ENCODE measurements around the gene ZNF780B.
"Not testable (repeated sequence)": the region's sequence is repeated elsewhere in the genome, so short reads cannot be mapped to it uniquely, and the experiment has no call there.

The ZNF780B gene

DNA sequence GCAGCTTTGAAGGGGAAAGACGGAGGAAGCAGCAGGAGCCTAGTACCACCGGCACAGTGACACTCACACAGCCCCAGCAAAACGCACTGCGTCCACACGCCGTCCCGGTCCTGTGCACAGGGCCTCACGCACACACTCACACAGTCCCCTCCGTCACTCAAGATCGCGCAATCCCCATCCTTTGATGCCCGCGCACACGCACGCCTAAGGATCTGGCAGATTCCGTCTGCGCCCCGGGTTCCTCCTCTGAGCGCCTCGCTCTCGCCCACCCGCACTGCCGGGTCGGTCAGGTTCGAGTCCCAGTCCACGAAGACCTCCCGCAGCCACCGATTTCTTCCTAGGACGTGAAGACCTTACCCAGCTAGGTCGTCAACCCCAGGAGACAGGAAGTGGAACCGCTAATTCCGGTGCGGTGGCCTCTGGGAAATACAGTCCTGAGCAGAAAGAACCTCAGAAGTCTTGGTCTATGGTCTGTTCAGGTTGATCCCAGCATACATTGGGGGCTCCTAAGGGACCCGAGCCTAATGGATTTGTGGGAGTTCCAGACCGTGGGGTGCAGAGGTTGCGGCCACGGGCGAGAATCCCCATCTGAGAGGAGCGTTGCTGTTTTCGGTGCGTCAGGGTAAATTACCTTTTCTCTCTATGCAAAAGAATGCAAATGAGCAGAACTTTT, at the start of gene ZNF780B:
Gene ZNF780B (minus strand): TSS at position 400 of the 673 bp plus-strand sequence. CDS start 5,899 bp downstream, outside the sequence.
- DNase-seq = peak; percentile 86

DNA sequence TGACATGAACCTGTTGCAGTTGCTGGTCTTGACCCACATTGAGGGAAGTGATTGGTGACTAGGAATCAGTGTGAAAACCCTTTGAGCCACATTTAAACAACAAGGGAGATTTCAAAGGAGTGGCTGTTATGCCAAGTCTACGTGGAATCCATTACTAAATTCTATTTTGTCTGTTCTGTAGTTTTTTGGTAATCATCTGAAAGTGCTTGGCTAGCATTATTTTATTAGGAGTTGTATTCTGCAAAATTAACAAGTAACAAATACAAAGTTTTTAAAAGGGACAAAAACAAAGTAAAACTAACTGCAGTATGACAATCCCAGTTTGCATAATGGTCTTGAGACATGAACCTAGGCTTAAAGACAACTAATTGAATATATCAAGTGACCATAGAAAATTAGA, 48.7 kb upstream of the ZNF780B start:
- DNase-seq = no peak

DNA sequence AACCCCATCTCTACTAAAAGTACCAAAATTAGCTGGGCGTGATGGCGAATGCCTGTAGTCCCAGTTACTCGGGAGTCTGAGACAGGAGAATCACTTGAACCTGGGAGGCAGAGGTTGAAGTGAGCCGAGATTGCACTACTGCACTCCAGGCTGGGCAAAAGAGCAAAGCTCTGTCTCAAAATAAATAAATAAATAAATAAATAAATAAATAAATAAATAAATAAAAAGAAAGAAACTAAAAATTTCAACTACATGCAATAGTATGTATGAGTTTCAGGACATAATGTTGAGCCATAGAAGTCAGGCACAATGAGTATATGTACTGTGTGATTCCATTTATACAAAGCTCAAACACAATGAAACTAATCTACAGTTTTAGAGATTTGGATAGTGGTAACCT, 47.6 kb upstream of the ZNF780B start:
- DNase-seq = no peak

- DNase-seq = no peak
These were observed 45.8 kb upstream of the ZNF780B start for GRCh38 chr19:40101813-40102212.

- no peak for DNase-seq
These were observed 37.4 kb upstream of the ZNF780B start for GRCh38 chr19:40093416-40093815.

DNA sequence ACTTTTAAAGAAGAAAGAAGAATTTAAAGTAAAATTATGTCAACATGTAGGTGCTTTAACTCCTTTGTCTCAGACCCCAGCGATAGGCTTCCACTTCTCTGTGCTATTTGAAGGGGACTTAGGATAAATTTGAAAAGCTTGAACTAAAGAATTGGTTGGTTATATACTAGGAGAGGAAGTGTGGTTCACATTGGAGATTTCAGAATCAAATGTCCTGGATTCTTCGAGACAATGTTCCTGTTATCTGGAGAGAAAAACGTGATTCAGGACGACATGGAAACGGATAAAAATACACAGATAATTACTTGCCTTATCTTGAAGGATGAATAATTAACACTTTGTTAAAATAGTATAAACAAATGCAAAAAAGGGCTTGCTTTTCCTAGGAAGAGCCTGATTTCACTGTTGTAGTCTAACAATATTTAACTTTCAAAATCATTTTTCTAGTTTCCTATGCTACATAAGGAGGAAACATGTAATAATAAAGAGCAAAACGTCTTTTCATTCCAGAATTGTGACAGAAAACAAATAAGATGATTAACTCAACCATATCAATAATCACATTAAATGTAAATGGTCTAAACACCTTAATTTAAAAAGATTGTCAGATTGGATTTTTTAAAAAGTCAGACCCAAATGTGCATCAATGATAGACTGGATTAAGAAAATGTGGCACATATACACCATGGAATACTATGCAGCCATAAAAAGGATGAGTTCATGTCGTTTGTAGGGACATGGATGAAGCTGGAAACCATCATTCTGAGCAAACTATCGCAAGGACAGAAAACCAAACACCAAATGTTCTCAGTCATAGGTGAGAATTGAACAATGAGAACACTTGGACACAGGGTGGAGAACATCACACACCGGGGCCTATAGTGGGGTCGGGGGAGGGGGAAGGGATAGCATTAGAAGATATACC, 35.4 kb upstream of the ZNF780B start:
- no peak for DNase-seq

DNA sequence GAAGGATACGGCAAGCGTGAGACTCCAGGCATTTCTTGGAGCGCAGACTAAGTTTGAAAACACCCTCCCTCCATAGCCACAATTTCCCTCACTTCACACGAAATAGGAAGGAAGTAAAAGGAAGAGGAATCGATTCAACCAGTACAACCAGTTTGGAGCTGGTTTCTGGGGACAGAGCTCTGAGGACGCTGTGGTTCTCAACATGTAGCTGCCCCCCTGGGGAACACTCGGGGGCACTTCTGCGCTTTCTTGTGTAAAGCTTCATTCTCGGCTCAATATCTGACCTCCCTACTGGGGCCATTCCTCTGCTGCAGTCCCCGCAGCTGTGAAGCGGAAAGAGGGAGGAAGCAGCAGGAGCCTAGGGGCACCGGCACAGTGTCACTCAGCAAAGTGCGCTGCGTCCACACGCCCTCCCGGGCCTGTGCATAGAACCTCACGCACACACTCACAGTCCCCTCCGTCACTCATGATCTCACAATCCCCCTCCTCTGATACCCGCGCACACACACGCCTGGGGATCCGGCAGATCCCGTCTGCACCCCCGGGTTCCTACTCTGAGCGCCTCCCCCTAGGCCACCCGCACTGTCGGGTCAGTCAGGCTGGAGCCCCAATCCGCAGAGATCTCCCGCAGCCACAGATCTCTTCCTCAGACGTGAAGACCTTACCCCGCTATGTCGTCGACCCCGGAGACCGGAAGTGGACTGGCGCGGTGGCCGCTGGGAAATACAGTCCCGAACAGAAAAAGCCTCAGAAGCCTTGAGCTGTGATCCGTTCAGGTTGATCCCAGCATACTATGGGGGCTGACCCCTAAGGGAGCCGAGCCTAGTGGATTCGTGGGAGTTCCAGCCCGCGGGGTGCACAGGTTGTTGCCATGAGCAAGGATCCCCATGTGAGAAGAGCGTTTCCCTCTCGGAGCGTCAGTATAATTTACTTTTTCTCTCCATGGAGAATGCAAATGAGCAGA, 34.5 kb upstream of the ZNF780B start, which contains the start of gene ZNF780A:
Gene ZNF780A (minus strand): TSS at position 703 of the 964 bp plus-strand sequence. CDS start 6,190 bp downstream, outside the sequence.
- DNase-seq = peak; percentile 81

DNA sequence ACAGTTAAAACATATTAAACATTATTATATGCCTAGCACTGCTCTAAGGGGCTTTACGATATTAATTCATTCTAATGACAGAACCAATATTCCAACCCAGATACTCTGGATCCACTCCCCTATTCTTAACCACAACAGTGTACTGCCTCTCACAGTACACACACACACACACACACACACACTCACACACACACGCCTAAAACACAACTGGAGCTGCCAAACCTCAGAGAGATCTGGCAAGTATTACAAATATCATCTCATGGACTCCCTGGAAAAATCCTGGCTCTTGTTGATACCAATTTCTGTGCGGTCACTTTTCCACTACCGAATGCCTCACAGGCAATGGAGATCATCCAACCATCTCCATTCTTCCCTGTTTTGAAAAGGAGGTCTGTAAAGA, 33.4 kb upstream of the ZNF780B start:
- no peak for DNase-seq

DNA sequence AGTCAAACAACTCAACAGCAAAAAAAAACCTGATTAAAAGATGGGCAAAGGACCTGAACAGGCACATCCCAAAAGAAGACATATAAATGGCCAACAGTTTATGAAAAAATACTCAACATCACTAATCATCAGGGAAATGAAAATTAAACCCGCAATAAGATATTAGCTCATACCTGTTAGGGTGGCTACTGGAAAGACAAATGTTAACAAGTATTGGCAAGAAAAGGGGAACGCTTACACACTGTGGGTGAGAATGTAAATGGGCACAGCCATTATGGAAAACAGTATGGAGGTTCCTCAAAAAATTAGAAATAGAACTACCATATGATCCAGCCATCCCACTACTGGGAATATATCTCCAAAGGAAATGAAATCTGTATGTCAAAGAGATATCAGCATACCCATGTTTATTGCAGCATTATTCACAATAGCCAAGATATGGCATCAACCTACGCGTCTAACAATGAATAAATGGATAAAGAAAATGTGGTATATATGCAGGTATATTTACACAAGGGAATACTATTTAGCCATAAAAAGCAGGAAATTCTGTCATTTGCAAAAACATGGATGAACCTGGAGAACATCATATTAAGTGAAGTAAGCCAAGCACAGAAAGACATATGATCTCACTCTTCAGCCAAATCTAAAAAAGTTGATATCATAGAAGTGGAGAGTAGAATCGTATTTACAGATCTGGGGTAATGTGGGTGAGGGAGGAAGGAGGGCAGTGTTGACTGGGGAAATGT, 32.4 kb upstream of the ZNF780B start:
- no peak for DNase-seq

GRCh38 chr19:40084948-40085347, 28.9 kb upstream of the ZNF780B start:
- no peak for DNase-seq

DNA sequence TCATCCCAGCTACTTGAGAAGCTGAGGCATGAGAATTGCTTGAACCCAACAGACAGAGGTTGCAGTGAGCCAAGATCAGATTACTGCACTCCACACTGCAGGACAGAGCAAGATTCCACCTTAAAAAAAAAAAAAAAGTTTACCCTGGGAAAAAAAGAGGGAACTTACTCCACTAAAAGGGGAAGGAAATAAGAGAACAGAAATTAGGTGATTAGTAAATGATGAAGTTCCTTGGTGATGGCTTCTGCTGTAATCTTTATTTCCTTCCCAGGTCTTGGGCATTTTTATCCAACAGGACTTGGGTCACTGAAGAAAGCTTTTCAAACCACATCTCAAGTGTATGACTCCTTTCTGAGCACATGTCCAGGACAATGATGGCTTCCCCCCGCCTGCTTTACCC, 25.4 kb upstream of the ZNF780B start:
- peak; percentile 92 for DNase-seq

- no peak for DNase-seq
These were observed 24.3 kb upstream of the ZNF780B start for GRCh38 chr19:40080289-40080688.

- no peak for DNase-seq
These were observed 22.3 kb upstream of the ZNF780B start for GRCh38 chr19:40078377-40078776.

DNA sequence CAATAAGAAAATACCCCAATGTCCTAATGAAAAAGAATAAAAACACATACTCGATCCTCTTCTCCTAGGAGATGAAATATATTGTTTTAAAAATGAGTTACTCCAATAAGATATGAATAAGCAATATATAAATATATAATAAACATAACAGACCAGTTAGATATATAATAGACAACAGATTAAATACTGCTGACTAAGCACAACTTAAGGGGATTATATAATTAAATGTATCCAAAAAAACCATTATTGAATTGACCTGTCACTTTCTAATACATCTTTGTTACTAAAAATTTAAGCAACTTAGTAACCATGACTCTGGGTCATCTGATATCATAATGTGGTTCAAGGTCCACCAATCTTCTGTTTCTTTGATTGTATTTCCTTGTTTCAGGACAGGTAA, 14.0 kb upstream of the ZNF780B start:
- DNase-seq = no peak

GRCh38 chr19:40059624-40060023, 3.6 kb upstream of the ZNF780B start:
- DNase-seq = no peak

DNA sequence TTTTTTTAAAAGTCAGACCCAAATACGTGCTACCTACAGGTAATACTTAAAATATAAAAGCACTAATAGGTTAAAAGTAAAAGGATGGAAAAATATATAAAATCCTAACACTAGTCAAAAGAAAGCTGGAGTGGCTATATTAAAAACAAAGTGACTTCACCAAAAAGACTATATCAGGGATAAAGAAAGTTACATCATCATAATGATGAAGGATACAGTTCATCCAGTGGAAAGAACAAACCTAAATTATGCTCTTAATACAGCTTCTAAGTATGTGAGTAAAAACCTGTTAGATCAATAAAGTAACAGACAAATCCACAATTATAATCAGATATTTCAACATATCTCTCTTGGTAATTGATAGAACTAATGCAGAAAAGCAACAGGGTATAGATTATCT, 1.1 kb upstream of the ZNF780B start:
- DNase-seq = no peak

GRCh38 chr19:40056505-40056904, 474 bp upstream of the ZNF780B start:
- DNase-seq = no peak

DNA sequence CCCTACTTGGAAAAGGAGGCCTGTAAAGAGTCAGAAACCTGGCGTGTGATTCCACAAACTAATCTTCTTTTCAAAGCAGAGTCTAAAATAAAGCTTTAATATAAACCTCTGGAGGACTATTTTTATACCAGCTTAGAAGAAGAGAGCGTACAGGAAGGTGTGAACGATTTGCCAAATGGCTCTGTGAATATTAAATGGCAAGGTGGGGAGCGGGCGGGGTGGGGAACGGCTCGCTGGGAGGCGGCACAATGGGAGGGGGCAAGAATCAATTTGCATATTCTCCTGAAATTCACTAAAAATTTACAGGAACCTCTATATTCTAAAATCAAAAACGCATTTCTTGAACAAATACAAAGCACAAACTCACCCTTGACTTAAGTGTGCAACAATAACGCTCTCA, 982 bp downstream of the ZNF780B start:
- DNase-seq = no peak

- no peak for DNase-seq
These were observed 1.4 kb downstream of the ZNF780B start for GRCh38 chr19:40054632-40055031.

- no peak for DNase-seq
These were observed 2.5 kb downstream of the ZNF780B start for GRCh38 chr19:40053491-40053890.

DNA sequence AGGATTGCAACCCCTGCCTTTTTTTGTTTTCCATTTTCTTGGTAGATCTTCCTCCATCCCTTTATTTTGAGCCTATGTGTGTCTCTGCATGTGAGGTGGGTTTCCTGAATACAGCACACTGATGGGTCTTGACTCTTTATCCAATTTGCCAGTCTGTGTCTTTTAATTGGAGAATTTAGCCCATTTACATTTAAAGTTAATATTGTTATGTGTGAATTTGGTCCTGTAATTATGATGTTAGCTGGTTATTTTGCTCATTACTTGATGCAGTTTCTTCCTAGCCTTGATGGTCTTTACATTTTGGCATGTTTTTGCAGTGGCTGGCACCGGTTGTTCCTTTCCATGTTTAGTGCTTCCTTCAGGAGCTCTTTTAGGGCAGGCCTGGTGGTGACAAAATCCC, 14.3 kb downstream of the ZNF780B start:
- not testable (repeated sequence) for DNase-seq

GRCh38 chr19:40038047-40038446, 18.0 kb downstream of the ZNF780B start:
- not testable (repeated sequence) for DNase-seq

Data from MV-4-11 (cell line).